ENCODE measurements around the gene SMIM10. TPM values are rescaled to one million over a fixed set of nuclear protein-coding genes. Genes with fewer than 3 reads are reported as not detected.

The SMIM10 gene
- total and polyA plus RNA-seq, 2 of the 4 experiments (the other 2 are of a cell fraction), result 2.3 to 6.0 TPM

DNA sequence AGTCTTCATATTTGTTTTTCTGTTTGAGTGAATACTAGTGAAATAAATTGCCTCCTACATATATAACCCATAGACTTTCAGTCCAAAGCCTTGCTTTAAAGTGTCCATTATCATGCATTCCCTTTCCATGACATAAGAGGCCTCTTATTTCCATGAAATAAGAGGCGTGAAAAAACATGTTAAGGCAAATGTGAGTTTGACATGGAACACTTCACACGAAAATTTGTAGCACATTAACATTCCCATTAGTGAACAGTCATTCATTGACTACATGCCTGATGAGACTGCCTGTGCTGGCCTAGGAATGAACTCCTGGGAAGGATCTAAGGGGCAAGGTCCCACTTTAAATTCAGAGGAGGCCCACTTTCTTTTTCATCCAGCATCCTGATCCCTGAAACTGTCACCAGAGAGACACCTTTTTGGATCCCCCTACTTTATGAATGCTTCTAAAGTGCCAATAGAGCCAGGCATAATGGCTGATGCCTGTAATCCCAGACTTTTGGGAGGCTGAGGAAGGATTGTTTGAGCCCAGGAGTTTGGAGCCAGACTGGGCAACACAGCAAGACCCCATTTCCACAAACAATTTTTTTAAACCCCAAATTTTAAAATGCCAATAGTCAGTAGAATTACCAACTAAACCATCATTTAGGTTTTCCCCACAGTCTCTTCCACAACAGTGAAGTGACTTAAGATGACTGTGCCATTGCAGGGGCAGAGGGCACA lies 24.9 kb downstream of the SMIM10 start:
- H3K27me3 ChIP-seq (ENCODE audit: control insufficient read depth, insufficient read depth, low read length), result 0 out of 2 replicates have a peak, but pooled peaks cover 2% of the 10 kb centered on the region
- WGBS, 2 experiments (ENCODE audit: extremely low coverage in 2 of 2, insufficient read length in 1 of 2), result no CpG with 5 or more reads among the region's 2 CpGs
- H3K18ac ChIP-seq (ENCODE audit: low read depth, low read length), result no peak overlapping the region
- in situ Hi-C loops (cut with MboI; ENCODE audit: low sequenced_read_pairs) (loop anchor here (25.0 kb wide), 1 partner anchor 553 kb away; the partner anchor contains the start of gene HPRT1), intact Hi-C loops (cut with micrococcal nuclease) (no loop called here), dilution Hi-C loops (cut with HindIII; ENCODE audit: low sequenced_read_pairs, unreplicated experiment) (no loop called here)
- no peak overlapping the region for H2AK9ac ChIP-seq (replicated peaks; ENCODE audit: low read depth, low read length, poor library complexity)
- H2BK20ac ChIP-seq (ENCODE audit: low read depth, low read length), result no peak overlapping the region
- BruUV-seq (replicated peaks), result no TSS peak
- H3K4ac ChIP-seq (ENCODE audit: low read depth, low read length), result no peak overlapping the region
- no peak overlapping the region for H2AK5ac ChIP-seq (ENCODE audit: low read depth, low read length)
- H4K5ac ChIP-seq (ENCODE audit: low read depth, low read length), result no peak overlapping the region
- no peak overlapping the region for H2AFZ ChIP-seq (replicated peaks; ENCODE audit: low read length, poor library complexity)
- DNase-seq (no peak), ATAC-seq (ENCODE audit: low read depth) (no peak)
- H2BK15ac ChIP-seq (ENCODE audit: low read depth, low read length), result no peak overlapping the region
- 0 out of 2 replicates have a peak, but pooled peaks cover 1% of the 10 kb centered on the region for H3K36me3 ChIP-seq (ENCODE audit: control insufficient read depth, insufficient read depth, low read length)
- H3K14ac ChIP-seq (replicated peaks; ENCODE audit: low read depth, low read length), result no peak overlapping the region
- no peak overlapping the region for H2BK5ac ChIP-seq (ENCODE audit: low read depth, low read length, poor library complexity, severe bottlenecking)
- H3K27ac ChIP-seq (ENCODE audit: insufficient read depth, low read length), result no peak overlapping the region
- no peak overlapping the region for H3K4me3 ChIP-seq (ENCODE audit: insufficient read depth, low read depth, low read length)
- H3K23ac ChIP-seq (ENCODE audit: low read depth, low read length), result no peak overlapping the region
- no peaks in the 10 kb centered on the region for H4K20me1 ChIP-seq (ENCODE audit: insufficient read depth, low read length)
- no peak overlapping the region for H4K8ac ChIP-seq (ENCODE audit: low read depth in 2 of 2, low read length in 2 of 2)
- H2BK120ac ChIP-seq (ENCODE audit: low read depth, low read length), result no peak overlapping the region
- H3K4me1 ChIP-seq (ENCODE audit: control insufficient read depth, insufficient read depth, low read length), result no peaks in the 10 kb centered on the region
- H3K9me1 ChIP-seq (ENCODE audit: insufficient read depth, low read length), result no peaks in the 10 kb centered on the region
- TF ChIP-seq RCOR1 (IDR thresholded peaks at IDR 0.05; ENCODE audit: insufficient replicate concordance, low read length), result no peak
- no peak for TF ChIP-seq SMC3 (IDR thresholded peaks at IDR 0.05; ENCODE audit: low read depth, low read length)
- TF ChIP-seq POLR2A (IDR thresholded peaks at IDR 0.05; ENCODE audit: low read depth, low read length), result no peak
- TF ChIP-seq, protein P1, sequence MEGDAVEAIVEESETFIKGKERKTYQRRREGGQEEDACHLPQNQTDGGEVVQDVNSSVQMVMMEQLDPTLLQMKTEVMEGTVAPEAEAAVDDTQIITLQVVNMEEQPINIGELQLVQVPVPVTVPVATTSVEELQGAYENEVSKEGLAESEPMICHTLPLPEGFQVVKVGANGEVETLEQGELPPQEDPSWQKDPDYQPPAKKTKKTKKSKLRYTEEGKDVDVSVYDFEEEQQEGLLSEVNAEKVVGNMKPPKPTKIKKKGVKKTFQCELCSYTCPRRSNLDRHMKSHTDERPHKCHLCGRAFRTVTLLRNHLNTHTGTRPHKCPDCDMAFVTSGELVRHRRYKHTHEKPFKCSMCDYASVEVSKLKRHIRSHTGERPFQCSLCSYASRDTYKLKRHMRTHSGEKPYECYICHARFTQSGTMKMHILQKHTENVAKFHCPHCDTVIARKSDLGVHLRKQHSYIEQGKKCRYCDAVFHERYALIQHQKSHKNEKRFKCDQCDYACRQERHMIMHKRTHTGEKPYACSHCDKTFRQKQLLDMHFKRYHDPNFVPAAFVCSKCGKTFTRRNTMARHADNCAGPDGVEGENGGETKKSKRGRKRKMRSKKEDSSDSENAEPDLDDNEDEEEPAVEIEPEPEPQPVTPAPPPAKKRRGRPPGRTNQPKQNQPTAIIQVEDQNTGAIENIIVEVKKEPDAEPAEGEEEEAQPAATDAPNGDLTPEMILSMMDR (conservative IDR thresholded peaks at IDR 0.05; ENCODE audit: low read depth, low read length), result no peak
- no peak for TF ChIP-seq MAFK (IDR thresholded peaks at IDR 0.05; ENCODE audit: low read depth, low read length)
- TF ChIP-seq NFE2L2 (IDR thresholded peaks at IDR 0.05; ENCODE audit: low read depth, low read length), result no peak
- TF ChIP-seq, protein P2, sequence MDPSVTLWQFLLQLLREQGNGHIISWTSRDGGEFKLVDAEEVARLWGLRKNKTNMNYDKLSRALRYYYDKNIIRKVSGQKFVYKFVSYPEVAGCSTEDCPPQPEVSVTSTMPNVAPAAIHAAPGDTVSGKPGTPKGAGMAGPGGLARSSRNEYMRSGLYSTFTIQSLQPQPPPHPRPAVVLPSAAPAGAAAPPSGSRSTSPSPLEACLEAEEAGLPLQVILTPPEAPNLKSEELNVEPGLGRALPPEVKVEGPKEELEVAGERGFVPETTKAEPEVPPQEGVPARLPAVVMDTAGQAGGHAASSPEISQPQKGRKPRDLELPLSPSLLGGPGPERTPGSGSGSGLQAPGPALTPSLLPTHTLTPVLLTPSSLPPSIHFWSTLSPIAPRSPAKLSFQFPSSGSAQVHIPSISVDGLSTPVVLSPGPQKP (IDR thresholded peaks at IDR 0.05; ENCODE audit: borderline replicate concordance, low read depth, low read length), result no peak
- TF ChIP-seq, protein P3, sequence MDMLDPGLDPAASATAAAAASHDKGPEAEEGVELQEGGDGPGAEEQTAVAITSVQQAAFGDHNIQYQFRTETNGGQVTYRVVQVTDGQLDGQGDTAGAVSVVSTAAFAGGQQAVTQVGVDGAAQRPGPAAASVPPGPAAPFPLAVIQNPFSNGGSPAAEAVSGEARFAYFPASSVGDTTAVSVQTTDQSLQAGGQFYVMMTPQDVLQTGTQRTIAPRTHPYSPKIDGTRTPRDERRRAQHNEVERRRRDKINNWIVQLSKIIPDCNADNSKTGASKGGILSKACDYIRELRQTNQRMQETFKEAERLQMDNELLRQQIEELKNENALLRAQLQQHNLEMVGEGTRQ (IDR thresholded peaks at IDR 0.05; ENCODE audit: low read depth, low read length), result no peak
- no peak for TF ChIP-seq CEBPB (IDR thresholded peaks at IDR 0.05; ENCODE audit: low read depth, low read length)
- TF ChIP-seq RFX5 (IDR thresholded peaks at IDR 0.05; ENCODE audit: low read depth, low read length), result no peak
- no peak for TF ChIP-seq MXI1 (IDR thresholded peaks at IDR 0.05; ENCODE audit: borderline replicate concordance, low read depth, low read length)
- no peak for TF ChIP-seq RAD21 (IDR thresholded peaks at IDR 0.05; ENCODE audit: low read length)
- no peak for TF ChIP-seq MAZ (IDR thresholded peaks at IDR 0.05; ENCODE audit: borderline replicate concordance, low read depth, low read length)
- TF ChIP-seq BHLHE40 (IDR thresholded peaks at IDR 0.05; ENCODE audit: low read depth, low read length), result no peak
- H4K91ac ChIP-seq (ENCODE audit: insufficient read depth, low read depth, low read length), result no peak overlapping the region
- no peak overlapping the region for H3K9ac ChIP-seq (ENCODE audit: low read depth, low read length)
- H3K79me1 ChIP-seq (ENCODE audit: low read depth in 1 of 2, low read length in 2 of 2), result no peaks in the 10 kb centered on the region; a peak in 1 of 4 replicates
- no peak overlapping the region for H3K56ac ChIP-seq (ENCODE audit: extremely low read depth, insufficient read depth, low read length)
- POLR2A ChIA-PET (ENCODE audit: unreplicated experiment), result no interaction called here
- CTCF ChIA-PET, result no interaction called here
- no peaks in the 10 kb centered on the region for H3K9me3 ChIP-seq (ENCODE audit: control insufficient read depth, insufficient read depth, low read length)
- H3K4me2 ChIP-seq (ENCODE audit: low read depth, low read length), result no peak overlapping the region

Measured in IMR-90 (cell line).